ENCODE results near the gene PNPLA6. TPM values are rescaled to one million over a fixed set of nuclear protein-coding genes. Genes with fewer than 3 reads are reported as not detected.
A peak's percentile ranks its signal among the peaks of the same experiment; 100 is the strongest.

The PNPLA6 gene
- total and polyA plus RNA-seq, 9 of the 15 experiments (the other 6 are each of a cell fraction or from before 2014, with no cell fraction given), result 0.07 to 30.2 (median 8.3) TPM

DNA sequence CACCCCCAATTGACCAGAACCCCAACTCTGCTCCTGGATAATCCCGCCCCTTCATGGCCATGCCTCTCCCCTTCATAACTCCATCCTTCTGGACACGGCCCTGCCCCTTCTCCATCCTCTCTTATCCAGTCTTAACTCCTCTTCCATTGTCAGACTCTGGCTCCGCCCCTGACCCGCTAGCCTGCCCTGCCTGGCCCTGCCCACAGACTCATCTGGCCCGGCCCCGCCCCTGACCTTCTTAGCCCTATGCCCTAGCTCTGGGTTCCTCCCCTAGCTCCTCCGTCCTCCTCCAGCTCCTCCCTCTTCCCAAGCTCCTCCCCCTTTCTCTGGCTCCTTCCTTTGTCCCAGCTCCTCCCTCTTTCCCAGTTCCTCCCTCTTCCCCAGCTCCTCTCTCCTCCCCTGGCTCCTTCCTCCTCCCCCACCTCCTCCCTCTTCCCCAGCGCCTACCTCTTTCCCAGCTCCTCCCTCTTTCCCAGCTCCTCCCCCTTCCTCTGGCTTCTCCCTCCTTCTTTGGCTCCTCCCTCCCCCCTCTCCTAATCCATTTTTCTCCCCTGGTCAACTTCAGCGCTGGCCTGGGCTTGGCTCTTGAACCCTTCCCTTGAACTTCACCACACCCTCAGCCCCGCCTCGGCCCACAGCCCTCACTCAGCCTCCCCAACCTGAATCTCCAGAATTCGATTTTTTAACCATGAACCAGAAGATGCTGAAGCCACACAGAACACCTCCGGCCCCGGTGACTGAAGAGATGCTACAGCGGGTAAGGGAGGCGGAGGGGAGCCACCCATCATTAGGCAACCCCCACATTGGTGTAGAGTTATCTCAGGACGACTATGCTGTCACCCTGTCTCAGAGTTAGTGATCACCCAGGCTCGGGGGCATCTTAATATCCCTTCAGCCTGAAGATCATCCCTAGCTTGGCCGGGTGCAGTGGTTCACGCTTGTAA lies 28.9 kb upstream of the PNPLA6 start:
- intact Hi-C loops (cut with micrococcal nuclease), result no loop called here
- TF ChIP-seq, protein P1, sequence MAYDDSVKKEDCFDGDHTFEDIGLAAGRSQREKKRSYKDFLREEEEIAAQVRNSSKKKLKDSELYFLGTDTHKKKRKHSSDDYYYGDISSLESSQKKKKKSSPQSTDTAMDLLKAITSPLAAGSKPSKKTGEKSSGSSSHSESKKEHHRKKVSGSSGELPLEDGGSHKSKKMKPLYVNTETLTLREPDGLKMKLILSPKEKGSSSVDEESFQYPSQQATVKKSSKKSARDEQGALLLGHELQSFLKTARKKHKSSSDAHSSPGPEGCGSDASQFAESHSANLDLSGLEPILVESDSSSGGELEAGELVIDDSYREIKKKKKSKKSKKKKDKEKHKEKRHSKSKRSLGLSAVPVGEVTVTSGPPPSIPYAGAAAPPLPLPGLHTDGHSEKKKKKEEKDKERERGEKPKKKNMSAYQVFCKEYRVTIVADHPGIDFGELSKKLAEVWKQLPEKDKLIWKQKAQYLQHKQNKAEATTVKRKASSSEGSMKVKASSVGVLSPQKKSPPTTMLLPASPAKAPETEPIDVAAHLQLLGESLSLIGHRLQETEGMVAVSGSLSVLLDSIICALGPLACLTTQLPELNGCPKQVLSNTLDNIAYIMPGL (CRISPR knock-in tag; IDR thresholded peaks at IDR 0.05), result no peak
- no peak for TF ChIP-seq ZNF766 (CRISPR knock-in tag; conservative IDR thresholded peaks at IDR 0.05)
- TF ChIP-seq NCOA4 (IDR thresholded peaks at IDR 0.05; ENCODE audit: partially characterized antibody), result peak; percentile 81
- peak; percentile 55; the same call in 1 of the 2 replicates for TF ChIP-seq MTA3 (IDR thresholded peaks at IDR 0.05; ENCODE audit: borderline replicate concordance)
- no peak for TF ChIP-seq E2F3 (CRISPR knock-in tag; IDR thresholded peaks at IDR 0.05)
- TF ChIP-seq, protein P2, sequence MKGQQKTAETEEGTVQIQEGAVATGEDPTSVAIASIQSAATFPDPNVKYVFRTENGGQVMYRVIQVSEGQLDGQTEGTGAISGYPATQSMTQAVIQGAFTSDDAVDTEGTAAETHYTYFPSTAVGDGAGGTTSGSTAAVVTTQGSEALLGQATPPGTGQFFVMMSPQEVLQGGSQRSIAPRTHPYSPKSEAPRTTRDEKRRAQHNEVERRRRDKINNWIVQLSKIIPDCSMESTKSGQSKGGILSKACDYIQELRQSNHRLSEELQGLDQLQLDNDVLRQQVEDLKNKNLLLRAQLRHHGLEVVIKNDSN (CRISPR knock-in tag; IDR thresholded peaks at IDR 0.05), result no peak
- no peak for TF ChIP-seq JUND (IDR thresholded peaks at IDR 0.05; ENCODE audit: borderline replicate concordance, low read depth, low read length)
- TF ChIP-seq JUND (tag; IDR thresholded peaks at IDR 0.05; ENCODE audit: borderline replicate concordance, low read depth, low read length), result no peak
- peak; percentile 52 to 57; a peak in 2 of 4 replicates for TF ChIP-seq TRIM24 (IDR thresholded peaks at IDR 0.05)
- TF ChIP-seq, protein P3, sequence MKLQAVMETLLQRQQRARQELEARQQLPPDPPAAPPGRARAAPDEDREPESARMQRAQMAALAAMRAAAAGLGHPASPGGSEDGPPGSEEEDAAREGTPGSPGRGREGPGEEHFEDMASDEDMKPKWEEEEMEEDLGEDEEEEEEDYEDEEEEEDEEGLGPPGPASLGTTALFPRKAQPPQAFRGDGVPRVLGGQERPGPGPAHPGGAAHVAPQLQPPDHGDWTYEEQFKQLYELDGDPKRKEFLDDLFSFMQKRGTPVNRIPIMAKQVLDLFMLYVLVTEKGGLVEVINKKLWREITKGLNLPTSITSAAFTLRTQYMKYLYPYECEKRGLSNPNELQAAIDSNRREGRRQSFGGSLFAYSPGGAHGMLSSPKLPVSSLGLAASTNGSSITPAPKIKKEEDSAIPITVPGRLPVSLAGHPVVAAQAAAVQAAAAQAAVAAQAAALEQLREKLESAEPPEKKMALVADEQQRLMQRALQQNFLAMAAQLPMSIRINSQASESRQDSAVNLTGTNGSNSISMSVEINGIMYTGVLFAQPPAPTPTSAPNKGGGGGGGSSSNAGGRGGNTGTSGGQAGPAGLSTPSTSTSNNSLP (IDR thresholded peaks at IDR 0.05; ENCODE audit: borderline replicate concordance, low read depth, low read length), result no peak
- no peak for TF ChIP-seq BRD9 (IDR thresholded peaks at IDR 0.05; ENCODE audit: low read depth, partially characterized antibody)
- TF ChIP-seq ZNF740 (CRISPR knock-in tag; IDR thresholded peaks at IDR 0.05), result no peak
- TF ChIP-seq ZNF740 (tag; IDR thresholded peaks at IDR 0.05), result no peak
- TF ChIP-seq KAT7 (CRISPR knock-in tag; IDR thresholded peaks at IDR 0.05; ENCODE audit: borderline replicate concordance), result no peak

More for the DNA sequence above, 28.9 kb upstream of the PNPLA6 start:
- no TSS peak for BruUV-seq (replicated peaks)
- H3K9ac ChIP-seq (ENCODE audit: insufficient read depth in 1 of 2, low read depth in 2 of 2, low read length in 2 of 2), result no peak overlapping the region
- H3K27me3 ChIP-seq (ENCODE audit: control insufficient read depth in 2 of 2, insufficient read depth in 2 of 2, low read length in 2 of 2), result no peaks in the 10 kb centered on the region
- no peaks in the 10 kb centered on the region for H3K9me1 ChIP-seq (ENCODE audit: control insufficient read depth, insufficient read depth, low read length)
- H3K27ac ChIP-seq (ENCODE audit: extremely low read depth, low read depth, low read length), result peak overlapping the region; percentile 8; the same call in 2 of the 3 replicates
- H3K9me3 ChIP-seq (replicated peaks; ENCODE audit: control insufficient read depth, insufficient read depth, low read depth, low read length), result no peaks in the 10 kb centered on the region
- in situ Hi-C loops (cut with MboI), result no loop called here
- DNase-seq (ENCODE audit: extremely low read depth in 1 of 4, low spot score in 3 of 4) (peak; percentile 82 to 97 (median 88)), FAIRE-seq (peak; percentile 97), ATAC-seq (peak; percentile 92)
- H3K79me2 ChIP-seq (ENCODE audit: control insufficient read depth, insufficient read depth, low read length), result no peaks in the 10 kb centered on the region
- H3K4me1 ChIP-seq (replicated peaks in 1 of 2; ENCODE audit: control insufficient read depth in 2 of 2, insufficient read depth in 2 of 2, low read length in 2 of 2), result peaks cover 18 to 39% of the 10 kb centered on the region in 2 experiments; a peak in 4 of 5 replicates
- H4K20me1 ChIP-seq (replicated peaks; ENCODE audit: control insufficient read depth, insufficient read depth, low read length), result no peaks in the 10 kb centered on the region
- H3K4me2 ChIP-seq (ENCODE audit: insufficient read depth, low read length), result peak overlapping the region; percentile 74
- ChIA-PET POLR2A (interaction anchor here (0.7 to 1.6 kb wide), 4 partner anchors 9 to 123 kb away, joined by 3 to 4 read pairs (median 3); a partner anchor contains a TSS), CTCF (ENCODE audit: low intra/inter-chr PET ratio) (no interaction called here)
- H2AFZ ChIP-seq (ENCODE audit: low read depth, low read length), result peak overlapping the region; percentile 90
- 12% methylated on average over 18 of the region's 20 CpGs for WGBS (ENCODE audit: insufficient coverage, low coverage, missing lambda C conversion rate)
- no peaks in the 10 kb centered on the region for H3K36me3 ChIP-seq (ENCODE audit: control insufficient read depth, insufficient read depth, low read length)
- H3K4me3 ChIP-seq, result peak overlapping the region; percentile 51
